Stimulated activated CD8-positive, alpha-beta memory T cell treated with anti-CD3 and anti-CD28 coated beads, Interleukin-12 subunit alpha, Interleukin-12 subunit beta, amount 100 ng/mL, for 4 hours (primary cell): ENCODE measurements around the gene ICE1.
"Not testable (repeated sequence)": the region's sequence is repeated elsewhere in the genome, so short reads cannot be mapped to it uniquely, and the experiment has no call there.

ENCODE experiments used
- DNase-seq: peaks from one replicate; pipeline ENCODE4 v3.0.0-alpha.2; 2020; ENCODE audit warnings: low read depth

Gene ICE1

GRCh38 chr5:5398071-5398470, 24.4 kb upstream of the ICE1 start:
- no peak for DNase-seq

- no peak for DNase-seq
Observed at GRCh38 chr5:5401095-5401494, 21.4 kb upstream of the ICE1 start.

DNA sequence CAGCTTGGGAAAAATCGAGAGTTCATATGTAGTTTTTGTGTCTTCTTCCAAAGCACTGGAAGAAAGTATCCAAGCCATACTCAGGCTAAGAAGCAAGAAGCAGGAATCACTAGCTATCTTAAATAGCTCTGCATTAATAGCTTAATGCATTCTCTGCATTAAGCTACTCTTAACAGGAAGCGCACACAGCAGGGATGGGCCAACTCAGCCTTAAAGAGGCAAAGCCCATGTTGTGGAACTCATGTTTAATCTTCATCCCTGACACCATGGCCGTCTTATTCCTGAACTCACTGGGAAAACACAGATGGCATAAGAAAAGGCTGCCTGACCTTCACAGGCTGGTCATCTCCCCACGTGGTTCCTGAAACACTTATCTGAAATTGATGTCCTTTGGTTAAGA, 18.7 kb upstream of the ICE1 start:
- no peak for DNase-seq

- no peak for DNase-seq
Observed at GRCh38 chr5:5404381-5404780, 18.1 kb upstream of the ICE1 start.

GRCh38 chr5:5405441-5405840, 17.0 kb upstream of the ICE1 start:
- no peak for DNase-seq

DNA sequence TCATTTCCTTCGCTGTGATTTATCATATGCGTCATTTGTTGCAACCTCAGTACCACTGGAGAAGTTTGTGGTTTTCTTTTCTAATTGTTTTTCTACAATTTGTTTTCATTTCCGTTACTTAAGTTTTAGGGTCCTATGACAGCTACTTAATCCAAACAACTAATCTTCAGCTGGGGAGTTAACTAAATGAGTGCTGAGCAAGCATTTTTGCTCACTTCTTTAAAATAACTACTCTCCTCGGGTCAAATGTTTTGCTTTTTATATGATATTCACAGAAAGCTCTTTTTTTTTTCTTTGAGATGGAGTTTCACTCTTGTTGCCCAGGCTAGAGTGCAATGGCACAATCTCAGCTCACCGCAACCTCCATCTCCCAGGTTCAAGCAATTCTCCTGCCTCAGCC, 14.6 kb upstream of the ICE1 start:
- DNase-seq: no peak

- no peak for DNase-seq
Observed at GRCh38 chr5:5409151-5409810, 13.2 kb upstream of the ICE1 start.

- not testable (repeated sequence) for DNase-seq
Observed at GRCh38 chr5:5413856-5414255, 8.6 kb upstream of the ICE1 start.

- DNase-seq: no peak
Observed at GRCh38 chr5:5414999-5415398, 7.5 kb upstream of the ICE1 start.

DNA sequence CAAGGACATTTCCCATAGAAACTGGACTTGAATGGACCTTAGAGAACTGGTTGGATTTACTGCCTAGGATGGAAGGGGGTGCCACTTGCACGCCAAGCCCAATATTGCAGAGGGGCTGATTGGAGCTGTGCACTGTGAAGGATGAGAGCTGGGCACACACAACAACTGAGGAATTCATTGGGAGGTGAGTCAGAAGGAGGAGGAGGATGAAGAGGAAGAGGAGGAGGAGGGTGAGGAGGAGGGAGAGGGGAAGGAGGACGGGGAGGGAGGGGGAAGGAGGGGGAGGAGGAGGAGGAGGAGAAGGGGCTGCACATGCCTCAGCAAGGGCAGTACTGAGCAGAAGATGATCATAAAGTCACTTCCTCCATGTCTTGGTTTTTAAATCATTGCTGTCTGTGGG, 5.7 kb upstream of the ICE1 start:
- DNase-seq: no peak

DNA sequence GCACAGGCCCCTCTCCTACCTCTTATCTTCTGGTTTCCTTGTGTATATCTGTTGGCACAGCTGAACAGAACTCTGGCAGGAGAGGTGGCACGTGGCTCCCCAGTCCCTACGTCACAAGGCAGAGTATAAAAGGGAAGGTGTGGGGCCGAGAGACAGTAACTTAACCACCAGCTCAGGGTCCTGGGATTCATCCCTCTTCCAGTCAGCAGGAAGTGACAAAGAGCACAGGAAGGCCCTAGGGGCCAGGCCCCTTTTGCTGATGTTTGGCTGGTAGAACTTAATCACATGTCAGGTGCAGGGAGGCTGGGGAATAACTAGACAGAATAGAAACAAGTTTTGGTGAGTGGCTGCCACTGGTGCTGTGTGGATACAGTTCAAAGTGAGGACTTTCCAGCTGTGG, 4.5 kb upstream of the ICE1 start:
- DNase-seq: no peak

DNA sequence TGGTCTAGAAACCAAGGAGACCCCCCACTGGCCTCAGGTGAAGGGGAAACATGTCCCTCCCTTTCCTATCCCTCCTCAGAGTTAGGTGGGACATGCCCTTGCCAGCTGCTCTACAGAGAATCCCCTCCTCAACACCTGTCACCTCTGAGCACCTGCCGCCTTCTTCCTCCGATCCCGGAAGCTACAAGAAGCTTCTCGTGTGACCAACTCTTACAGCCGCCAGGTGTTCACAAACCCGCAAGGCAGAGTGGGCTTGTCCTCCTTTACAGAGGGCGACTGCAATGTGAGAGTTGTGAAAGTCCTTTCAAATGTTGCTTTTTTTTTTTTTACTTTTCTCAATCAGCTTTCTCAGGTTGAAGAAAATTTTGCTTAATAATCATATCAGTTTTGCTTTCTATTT, 3.7 kb upstream of the ICE1 start:
- no peak for DNase-seq

DNA sequence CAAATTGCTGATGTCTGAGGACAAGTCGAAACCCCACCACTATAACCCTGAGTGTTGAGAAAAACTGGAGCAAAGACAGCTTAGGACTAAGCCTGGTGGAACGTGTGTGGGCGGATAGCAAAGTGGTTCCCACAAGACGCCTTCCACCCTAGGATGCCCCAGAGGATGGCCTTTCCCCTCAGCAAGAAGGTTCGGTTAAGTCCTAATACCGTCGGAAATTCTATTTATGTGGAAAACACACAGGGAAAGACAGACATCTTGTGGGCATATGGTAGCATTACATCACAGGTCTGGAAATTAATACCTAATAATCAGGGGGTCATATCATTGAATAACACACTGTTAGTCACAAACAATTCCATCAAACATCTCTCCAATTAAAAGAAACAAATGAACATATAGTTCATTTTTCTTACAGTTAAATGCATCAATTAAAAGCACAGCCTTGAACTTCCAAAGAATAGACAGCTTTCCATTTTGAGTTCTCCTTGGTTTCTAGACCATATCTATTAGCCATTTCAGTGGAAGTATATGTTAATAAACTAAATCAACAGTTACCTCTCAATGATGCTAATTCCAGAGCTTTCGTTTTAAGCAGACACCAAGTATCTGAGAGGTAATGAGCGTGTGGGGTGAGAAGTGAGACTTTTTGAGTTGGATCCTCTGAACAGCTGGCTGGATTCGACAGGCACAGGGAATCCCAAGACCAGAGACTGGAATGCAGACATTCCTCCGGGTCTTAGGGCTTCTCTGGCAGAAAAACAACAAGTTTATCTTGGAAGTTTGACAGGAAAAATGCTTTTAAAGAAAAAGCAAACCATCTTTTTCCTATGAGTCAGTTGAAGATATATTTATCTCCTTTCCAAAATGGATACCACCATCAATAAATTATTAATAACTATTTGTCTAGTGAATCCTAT, 2.9 kb upstream of the ICE1 start:
- DNase-seq: no peak

- no peak for DNase-seq
Observed at GRCh38 chr5:5420251-5420650, 2.2 kb upstream of the ICE1 start.

- DNase-seq: no peak
Observed at GRCh38 chr5:5421149-5421960, 1.1 kb upstream of the ICE1 start.

- no peak for DNase-seq
Observed at GRCh38 chr5:5422819-5423515, 490 bp downstream of the ICE1 start.

GRCh38 chr5:5423586-5423985, 1.1 kb downstream of the ICE1 start:
- DNase-seq: no peak

- DNase-seq: no peak
Observed at GRCh38 chr5:5424736-5425135, 2.3 kb downstream of the ICE1 start.

GRCh38 chr5:5430136-5430535, 7.7 kb downstream of the ICE1 start:
- DNase-seq: no peak

DNA sequence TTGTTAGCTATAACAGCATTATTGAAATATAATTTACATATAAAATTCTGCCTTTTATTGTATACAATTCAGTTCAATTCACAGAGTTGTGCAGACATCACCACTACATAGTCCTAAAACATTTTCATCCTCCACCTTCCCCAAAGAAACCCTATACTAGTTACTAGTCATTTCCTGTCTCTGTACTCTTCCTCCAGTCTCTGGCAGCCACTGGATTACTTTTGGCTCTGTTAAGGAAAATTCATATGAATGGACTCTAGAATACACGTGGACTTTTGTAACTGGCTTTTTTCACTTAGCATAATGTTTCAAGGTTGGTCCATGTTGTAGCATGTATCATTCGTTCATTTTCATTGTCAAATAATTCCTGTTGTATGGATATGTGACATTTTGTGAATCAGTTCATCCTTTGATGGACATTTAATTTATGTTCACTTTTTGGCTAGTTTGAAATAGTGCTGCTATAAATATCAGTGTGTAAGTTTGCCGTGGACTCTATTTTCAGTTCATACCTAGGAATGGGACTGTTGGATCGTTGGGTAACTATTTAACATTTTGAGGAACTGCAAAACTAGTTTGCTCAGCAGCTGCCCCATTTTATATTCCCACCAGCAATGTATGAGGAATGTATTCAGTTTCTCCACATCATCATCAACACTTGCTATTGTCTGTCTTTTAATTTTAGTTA, 9.7 kb downstream of the ICE1 start:
- no peak for DNase-seq

DNA sequence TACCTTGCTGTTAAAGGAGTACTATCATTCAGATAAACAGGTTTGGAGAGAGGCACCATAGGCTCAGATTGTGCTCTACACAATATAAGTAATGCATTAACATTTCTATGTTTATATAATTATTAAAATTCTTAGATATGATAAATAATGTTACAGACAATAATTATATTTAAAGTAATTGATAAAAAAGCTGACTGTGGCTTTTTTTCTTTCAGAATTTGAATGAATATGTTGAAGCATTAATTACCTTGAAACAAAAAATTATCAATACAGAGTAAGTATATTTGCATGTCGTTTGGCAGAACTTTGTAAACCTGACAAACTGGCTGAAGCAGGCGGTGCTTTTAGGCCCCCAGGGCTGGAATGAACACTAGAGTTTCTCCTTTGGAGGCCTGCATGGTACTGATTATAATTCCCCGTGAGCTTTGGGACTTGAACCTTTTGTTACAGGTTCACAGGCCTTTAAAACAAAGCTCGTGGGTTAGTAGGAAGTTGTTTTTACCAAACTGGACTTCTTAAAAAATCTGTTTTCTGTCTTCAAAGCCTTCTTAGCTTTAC, 13.8 kb downstream of the ICE1 start:
- DNase-seq: no peak
